Stomach (tissue), 4 donors: ENCODE measurements around the gene RPL36AL.

Experiments used
- EP300 ChIP-seq: sonication (generic); formaldehyde crosslinking; IDR thresholded peaks from one replicate; pipeline ENCODE4 v1.6.1; 2017; ENCODE audit warnings: antibody characterized with exemption
- POLR2A ChIP-seq, 4 donors: fragments of 450-650 bp; IDR thresholded peaks; one replicate each; pipeline ENCODE4 v1.6.1; 2016; ENCODE audit warnings: antibody characterized with exemption in 4 of 4, control low read depth in 2 of 4, mild to moderate bottlenecking in 1 of 4, moderate library complexity in 1 of 4
- POLR2AphosphoS5 ChIP-seq, 3 donors: sonication (generic); formaldehyde crosslinking; IDR thresholded peaks; one replicate each; pipeline ENCODE4 v1.6.1; 2016; ENCODE audit warnings: antibody characterized with exemption in 3 of 3
- TF ChIP-seq, protein P1 (sequence below), 7 experiments: fragments of 450-650 bp in 4 of 7; fragments of 200-600 bp in 3 of 7; sonication (generic) in 3 of 7; IDR thresholded peaks; one replicate each; pipeline ENCODE4 v1.5.1; 2016 to 2019; ENCODE audit warnings: antibody characterized with exemption in 7 of 7, control low read depth in 2 of 7, mild to moderate bottlenecking in 1 of 7

DNA sequence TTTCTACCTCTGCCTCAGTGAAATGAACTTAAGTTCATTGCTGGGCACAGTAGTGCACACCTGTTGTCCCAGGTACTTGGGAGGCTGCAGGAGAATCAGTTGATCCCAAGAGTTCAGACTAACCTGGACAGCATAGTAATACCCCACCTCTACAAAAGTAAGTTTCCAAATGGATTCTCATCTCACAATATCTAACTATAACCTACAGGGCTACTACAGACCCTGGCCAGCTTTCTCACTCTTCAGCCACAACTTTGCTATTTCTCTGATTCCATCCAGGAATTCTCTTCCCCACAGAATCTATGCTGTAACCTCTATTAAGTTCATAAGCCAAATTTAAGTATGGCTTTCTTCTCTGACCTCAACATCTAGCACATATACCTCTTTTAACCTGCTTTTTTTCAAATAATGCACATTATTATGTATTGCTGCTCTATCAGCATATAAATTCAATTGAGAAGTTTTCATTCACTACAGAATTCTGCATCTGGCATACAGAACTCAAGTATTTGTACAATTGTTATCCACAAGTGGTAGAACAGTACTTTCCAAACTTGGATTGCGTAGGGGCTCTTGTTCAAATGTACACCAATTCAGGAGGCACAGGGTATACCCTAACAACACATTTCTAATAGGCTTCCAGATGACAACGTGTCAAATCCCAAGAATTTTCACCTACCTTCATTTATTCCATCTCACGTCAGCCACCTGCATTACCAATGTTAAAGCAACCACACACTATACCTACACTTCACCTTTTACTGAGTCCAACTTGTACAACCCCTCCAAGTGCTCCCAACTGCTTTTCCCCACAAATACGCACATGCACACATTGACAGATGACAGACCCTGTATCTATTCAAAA is 38.1 kb downstream of the RPL36AL start:
- TF ChIP-seq, protein P1, sequence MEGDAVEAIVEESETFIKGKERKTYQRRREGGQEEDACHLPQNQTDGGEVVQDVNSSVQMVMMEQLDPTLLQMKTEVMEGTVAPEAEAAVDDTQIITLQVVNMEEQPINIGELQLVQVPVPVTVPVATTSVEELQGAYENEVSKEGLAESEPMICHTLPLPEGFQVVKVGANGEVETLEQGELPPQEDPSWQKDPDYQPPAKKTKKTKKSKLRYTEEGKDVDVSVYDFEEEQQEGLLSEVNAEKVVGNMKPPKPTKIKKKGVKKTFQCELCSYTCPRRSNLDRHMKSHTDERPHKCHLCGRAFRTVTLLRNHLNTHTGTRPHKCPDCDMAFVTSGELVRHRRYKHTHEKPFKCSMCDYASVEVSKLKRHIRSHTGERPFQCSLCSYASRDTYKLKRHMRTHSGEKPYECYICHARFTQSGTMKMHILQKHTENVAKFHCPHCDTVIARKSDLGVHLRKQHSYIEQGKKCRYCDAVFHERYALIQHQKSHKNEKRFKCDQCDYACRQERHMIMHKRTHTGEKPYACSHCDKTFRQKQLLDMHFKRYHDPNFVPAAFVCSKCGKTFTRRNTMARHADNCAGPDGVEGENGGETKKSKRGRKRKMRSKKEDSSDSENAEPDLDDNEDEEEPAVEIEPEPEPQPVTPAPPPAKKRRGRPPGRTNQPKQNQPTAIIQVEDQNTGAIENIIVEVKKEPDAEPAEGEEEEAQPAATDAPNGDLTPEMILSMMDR (IDR thresholded peaks at IDR 0.05): no peak
- TF ChIP-seq EP300 (no peak), POLR2A (IDR thresholded peaks at IDR 0.05) (no peak), POLR2AphosphoS5 (IDR thresholded peaks at IDR 0.05) (no peak)
